ENCODE measurements around the gene BCO2. TPM values are rescaled to one million over a fixed set of nuclear protein-coding genes. Genes with fewer than 3 reads are reported as not detected.

The BCO2 gene
- total RNA-seq, 1 donor from 2014 or later, result 169 TPM

DNA sequence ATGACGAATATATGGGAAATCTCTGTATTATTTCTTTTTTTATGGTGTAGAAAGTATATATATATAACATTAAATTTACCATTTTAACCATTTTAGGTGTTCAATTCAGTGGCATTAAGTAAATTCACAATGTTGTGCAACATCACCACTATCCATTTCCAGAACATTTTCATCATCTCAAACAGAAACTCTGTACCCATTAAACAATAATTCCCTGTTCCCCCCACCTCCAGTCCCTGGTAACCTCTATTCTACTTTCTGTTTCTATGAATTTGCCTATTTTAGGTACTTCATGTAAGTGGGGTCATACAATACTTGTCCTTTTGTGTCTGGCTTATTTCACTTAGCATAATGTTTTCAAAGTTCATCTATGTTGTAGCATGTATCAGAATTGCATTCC is 35.6 kb downstream of the BCO2 start:
- no peak overlapping the region for H3K4me3 ChIP-seq
- H3K27me3 ChIP-seq (ENCODE audit: low read depth), result no peaks in the 10 kb centered on the region
- H3K27ac ChIP-seq (replicated peaks), result no peak overlapping the region
- no peaks in the 10 kb centered on the region for H3K9me3 ChIP-seq (replicated peaks)
- intact Hi-C loops (cut with micrococcal nuclease), result no loop called here
- DNase-seq, result no peak
- TF ChIP-seq, protein P1, sequence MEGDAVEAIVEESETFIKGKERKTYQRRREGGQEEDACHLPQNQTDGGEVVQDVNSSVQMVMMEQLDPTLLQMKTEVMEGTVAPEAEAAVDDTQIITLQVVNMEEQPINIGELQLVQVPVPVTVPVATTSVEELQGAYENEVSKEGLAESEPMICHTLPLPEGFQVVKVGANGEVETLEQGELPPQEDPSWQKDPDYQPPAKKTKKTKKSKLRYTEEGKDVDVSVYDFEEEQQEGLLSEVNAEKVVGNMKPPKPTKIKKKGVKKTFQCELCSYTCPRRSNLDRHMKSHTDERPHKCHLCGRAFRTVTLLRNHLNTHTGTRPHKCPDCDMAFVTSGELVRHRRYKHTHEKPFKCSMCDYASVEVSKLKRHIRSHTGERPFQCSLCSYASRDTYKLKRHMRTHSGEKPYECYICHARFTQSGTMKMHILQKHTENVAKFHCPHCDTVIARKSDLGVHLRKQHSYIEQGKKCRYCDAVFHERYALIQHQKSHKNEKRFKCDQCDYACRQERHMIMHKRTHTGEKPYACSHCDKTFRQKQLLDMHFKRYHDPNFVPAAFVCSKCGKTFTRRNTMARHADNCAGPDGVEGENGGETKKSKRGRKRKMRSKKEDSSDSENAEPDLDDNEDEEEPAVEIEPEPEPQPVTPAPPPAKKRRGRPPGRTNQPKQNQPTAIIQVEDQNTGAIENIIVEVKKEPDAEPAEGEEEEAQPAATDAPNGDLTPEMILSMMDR (IDR thresholded peaks at IDR 0.05; ENCODE audit: borderline replicate concordance), result no peak
- peaks cover 10% of the 10 kb centered on the region for H3K4me1 ChIP-seq
- peaks cover 9% of the 10 kb centered on the region for H3K36me3 ChIP-seq

DNA sequence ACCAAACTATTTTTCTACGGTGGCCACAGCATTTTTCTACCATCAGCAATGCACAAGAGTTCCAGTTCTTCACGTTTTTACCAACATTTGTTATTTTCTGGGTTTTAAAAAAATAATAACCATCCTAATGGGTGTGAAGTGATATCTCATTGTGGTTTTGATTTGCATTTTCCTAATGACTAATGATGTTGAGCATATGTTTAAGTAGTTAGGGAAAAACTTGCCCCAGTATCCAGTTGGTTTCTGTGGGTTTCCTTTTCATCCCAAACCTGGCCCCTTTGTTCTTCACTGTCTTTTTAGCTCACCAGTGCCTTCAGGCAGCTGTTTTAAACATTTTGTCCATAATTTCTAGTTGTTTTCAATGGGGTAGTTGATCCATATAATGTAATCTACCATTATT is 36.2 kb downstream of the BCO2 start:
- intact Hi-C loops (cut with micrococcal nuclease), result no loop called here

DNA sequence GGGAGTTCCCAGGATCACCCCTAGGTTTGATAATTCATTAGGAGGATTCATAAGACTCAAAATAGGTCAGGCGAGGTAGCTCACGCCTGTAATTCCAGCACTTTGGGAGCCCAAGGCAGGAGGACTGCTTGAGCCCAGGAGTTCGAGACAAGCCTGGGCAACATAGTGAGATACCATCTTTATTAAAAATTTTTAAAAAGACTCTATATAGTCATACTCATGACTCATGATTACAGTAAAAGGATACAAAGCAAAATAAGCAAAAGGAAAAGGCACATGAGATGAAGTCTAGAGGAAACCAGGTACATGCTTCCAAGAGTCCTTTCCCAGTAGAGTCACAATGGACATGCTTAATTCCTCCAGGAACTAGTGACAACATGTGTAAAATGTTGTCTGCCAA is 37.0 kb downstream of the BCO2 start:
- H3K4me1 ChIP-seq, result peaks cover 10% of the 10 kb centered on the region
- no peak overlapping the region for H3K27ac ChIP-seq (replicated peaks)
- peaks cover 16% of the 10 kb centered on the region for H3K36me3 ChIP-seq
- no peaks in the 10 kb centered on the region for H3K27me3 ChIP-seq (ENCODE audit: low read depth)
- H3K4me3 ChIP-seq, result no peak overlapping the region
- intact Hi-C loops (cut with micrococcal nuclease), result no loop called here
- TF ChIP-seq, protein P1 (IDR thresholded peaks at IDR 0.05; ENCODE audit: borderline replicate concordance), result no peak
- no peak for DNase-seq
- H3K9me3 ChIP-seq (replicated peaks), result no peaks in the 10 kb centered on the region

More for the DNA sequence above, 36.2 kb downstream of the BCO2 start:
- Histone ChIP-seq H3K9me3 (replicated peaks) (no peaks in the 10 kb centered on the region), H3K4me1 (peaks cover 10% of the 10 kb centered on the region), H3K27me3 (ENCODE audit: low read depth) (no peaks in the 10 kb centered on the region), H3K36me3 (peaks cover 9% of the 10 kb centered on the region), H3K4me3 (no peak overlapping the region), H3K27ac (replicated peaks) (no peak overlapping the region)
- TF ChIP-seq, protein P1 (IDR thresholded peaks at IDR 0.05; ENCODE audit: borderline replicate concordance), result no peak
- DNase-seq, result no peak

- TF ChIP-seq, protein P1 (IDR thresholded peaks at IDR 0.05; ENCODE audit: borderline replicate concordance), result no peak
- intact Hi-C loops (cut with micrococcal nuclease), result no loop called here
- Histone ChIP-seq H3K36me3 (peaks cover 20% of the 10 kb centered on the region), H3K9me3 (replicated peaks) (no peaks in the 10 kb centered on the region), H3K4me1 (peaks cover 10% of the 10 kb centered on the region), H3K4me3 (no peak overlapping the region), H3K27ac (replicated peaks) (no peak overlapping the region), H3K27me3 (ENCODE audit: low read depth) (no peaks in the 10 kb centered on the region)
- DNase-seq, result no peak
These were observed 37.4 kb downstream of the BCO2 start for GRCh38 chr11:112212710-112213109.

- TF ChIP-seq, protein P1 (IDR thresholded peaks at IDR 0.05; ENCODE audit: borderline replicate concordance), result no peak
- H3K4me3 ChIP-seq, result no peak overlapping the region
- no peaks in the 10 kb centered on the region for H3K9me3 ChIP-seq (replicated peaks)
- no peaks in the 10 kb centered on the region for H3K27me3 ChIP-seq (ENCODE audit: low read depth)
- H3K27ac ChIP-seq (replicated peaks), result no peak overlapping the region
- no peak for DNase-seq
- intact Hi-C loops (cut with micrococcal nuclease), result no loop called here
- H3K36me3 ChIP-seq, result peaks cover 28% of the 10 kb centered on the region
- H3K4me1 ChIP-seq, result peaks cover 10% of the 10 kb centered on the region
These were observed 38.4 kb downstream of the BCO2 start for GRCh38 chr11:112213753-112214152.

DNA sequence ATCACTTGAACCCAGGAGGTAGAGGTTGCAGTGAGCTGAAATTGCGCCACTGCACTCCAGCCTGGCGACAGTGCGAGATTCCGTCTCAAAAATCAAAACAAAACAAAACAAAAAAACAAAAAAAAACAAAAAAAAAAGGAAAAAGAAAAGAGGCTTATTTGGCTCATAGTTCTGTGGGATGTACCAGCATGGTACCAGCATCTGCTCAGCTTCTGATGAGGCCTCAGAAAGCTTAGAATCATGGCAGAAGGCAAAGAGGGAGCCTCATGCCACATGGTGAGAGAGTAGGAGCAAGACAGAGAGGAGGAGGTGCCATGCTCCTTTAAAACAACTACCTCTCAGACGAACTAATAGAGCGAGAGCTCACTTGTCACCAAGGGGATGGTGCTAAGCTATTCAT is 40.3 kb downstream of the BCO2 start:
- no peak for DNase-seq
- no peak overlapping the region for H3K4me3 ChIP-seq
- H3K27ac ChIP-seq (replicated peaks), result no peak overlapping the region
- intact Hi-C loops (cut with micrococcal nuclease), result no loop called here
- H3K36me3 ChIP-seq, result peaks cover 28% of the 10 kb centered on the region
- H3K9me3 ChIP-seq (replicated peaks), result no peaks in the 10 kb centered on the region
- H3K27me3 ChIP-seq (ENCODE audit: low read depth), result no peaks in the 10 kb centered on the region
- TF ChIP-seq, protein P1 (IDR thresholded peaks at IDR 0.05; ENCODE audit: borderline replicate concordance), result no peak
- peaks cover 10% of the 10 kb centered on the region for H3K4me1 ChIP-seq

Data from left ventricle myocardium inferior (tissue), 1 donor.